OCI-M1 (cell line): ENCODE results near the gene C6orf58.
"Not testable (repeated sequence)": the region's sequence is repeated elsewhere in the genome, so short reads cannot be mapped to it uniquely, and the experiment has no call there.

Experiments used
- DNase-seq: peaks from one replicate; lab custom pipeline; 2025; lab: John Stamatoyannopoulos, UW

The C6orf58 gene

DNA sequence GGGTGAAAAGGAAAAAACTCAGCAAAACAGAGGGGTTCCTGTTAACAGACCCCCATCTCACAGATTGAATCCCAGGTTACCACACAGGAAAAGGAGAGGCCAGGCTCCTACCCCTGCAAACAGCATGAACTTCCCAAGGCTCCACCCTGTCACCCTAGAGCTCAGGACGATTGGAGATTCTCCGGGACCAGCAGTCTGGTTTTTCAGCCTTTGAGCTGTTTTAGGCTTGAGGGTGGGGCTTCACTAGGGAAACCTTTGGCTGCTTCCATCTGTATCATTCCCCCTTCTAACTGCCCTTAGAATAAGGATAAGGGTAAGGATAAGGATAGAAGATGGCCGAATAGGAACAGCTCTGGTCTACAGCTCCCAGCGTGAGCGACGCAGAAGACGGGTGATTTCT lies 16.0 kb downstream of the C6orf58 start:
- DNase-seq = no peak

DNA sequence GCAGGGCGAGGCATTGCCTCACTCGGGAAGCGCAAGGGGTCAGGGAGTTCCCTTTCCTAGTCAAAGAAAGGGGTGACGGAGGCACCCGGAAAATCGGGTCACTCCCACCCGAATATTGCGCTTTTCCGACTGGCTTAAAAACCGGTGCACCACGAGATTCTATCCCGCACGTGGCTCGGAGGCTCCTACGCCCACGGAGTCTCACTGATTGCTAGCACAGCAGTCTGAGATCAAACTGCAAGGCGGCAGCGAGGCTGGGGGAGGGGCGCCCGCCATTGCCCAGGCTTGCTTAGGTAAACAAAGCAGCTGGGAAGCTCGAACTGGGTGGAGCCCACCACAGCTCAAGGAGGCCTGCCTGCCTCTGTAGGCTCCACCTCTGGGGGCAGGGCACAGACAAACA lies 16.5 kb downstream of the C6orf58 start:
- not testable (repeated sequence) for DNase-seq

GRCh38 chr6:127606131-127606562 lies 29.2 kb downstream of the C6orf58 start:
- DNase-seq = peak; percentile 58

DNA sequence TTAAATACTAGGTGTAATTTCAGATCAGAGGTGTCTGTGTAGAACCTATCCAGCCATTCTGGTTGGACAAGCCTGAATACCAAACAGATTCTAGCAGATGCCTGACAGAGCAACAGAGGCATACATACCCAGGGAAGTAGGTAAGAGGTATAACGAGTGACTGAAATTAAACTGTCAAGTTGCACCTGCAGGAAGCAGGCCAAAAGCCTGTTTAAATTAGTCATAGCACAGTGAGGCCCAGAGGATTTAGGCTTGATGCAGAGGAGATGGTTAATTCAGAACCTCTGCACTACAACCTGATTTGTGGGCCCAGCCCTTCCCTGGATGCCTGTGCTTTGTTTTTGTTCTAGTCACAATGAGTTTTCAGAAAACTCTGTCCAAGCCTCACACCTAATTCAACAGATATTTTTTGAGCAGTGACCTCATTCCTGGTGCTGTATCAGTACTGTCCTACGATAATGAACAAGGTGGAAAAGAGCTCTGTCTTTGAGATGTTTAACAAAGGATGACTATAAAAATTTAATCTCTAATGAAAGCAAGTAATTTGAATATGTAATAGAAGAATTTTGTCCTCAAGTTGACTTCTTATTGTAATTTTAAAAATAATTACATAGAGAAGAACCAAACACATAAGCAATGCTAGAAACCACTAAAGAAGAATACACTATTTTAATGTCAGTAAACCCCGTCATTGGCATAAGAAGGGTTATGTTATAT lies 31.7 kb downstream of the C6orf58 start:
- DNase-seq = no peak

DNA sequence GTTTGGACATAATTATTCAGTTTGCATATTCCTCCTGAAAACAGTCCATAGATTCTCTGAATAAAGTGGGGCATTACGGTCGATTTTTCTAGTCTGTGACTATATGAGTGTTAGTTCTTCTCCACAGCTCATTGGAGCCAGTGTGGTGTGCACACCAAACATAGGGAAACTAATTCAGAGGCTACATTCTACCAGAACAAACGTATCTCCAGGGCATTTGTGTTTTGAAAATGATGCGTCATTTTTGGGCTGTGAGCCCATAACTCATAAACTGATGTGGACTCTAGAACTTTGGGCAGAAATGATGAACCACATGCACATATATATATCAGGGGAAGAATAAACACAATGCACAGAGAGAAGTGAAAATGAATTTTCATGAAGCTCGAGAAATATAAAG lies 41.8 kb downstream of the C6orf58 start:
- DNase-seq = no peak

DNA sequence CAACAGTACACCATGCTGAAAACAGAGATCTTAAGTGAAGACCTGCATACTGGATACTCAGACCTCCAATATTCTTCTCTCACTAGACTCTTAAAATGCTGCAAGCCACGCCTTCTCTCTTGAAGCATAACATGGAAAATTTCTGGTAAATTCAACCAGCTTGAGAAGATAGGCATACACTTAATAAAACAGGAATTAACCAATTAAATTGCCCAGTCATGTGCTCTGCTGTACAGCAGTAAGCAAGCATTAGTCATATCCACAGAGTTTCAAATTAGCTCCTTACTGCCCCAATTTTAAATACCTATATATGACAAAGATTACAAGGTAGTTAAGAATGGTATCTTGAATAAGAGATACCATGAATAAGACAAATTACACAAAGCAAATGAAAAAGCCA lies 53.8 kb downstream of the C6orf58 start:
- DNase-seq = no peak

DNA sequence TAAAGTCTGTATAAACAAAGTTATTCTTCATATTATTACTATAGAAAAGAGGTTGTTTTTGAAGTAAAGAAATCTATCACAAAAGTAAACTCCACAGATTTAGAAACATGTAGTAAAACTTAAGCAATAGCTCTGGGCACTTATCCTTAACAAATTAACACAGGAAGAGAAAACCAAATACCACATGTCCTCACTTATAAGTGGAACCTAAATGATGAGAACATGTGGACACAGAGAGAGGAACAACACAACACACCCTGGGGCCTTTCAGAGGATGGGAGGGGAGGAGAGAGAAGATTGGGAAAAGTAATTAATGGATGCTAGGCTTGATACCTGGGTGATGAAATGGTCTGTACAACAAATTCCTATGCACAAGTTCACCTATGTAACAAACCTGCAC lies 57.2 kb downstream of the C6orf58 start:
- DNase-seq = no peak

- DNase-seq = no peak
Measured at GRCh38 chr6:127635091-127635490, 58.1 kb downstream of the C6orf58 start.

GRCh38 chr6:127637830-127638409 lies 60.9 kb downstream of the C6orf58 start:
- DNase-seq = peak; percentile 19
